Left forelimb (tissue), 1 donor: ENCODE measurements around the gene TIMM13.

ENCODE experiments used
- DNase-seq: peaks from one replicate; pipeline ENCODE4 v3.0.0-alpha.2; 2018; ENCODE audit warnings: low spot score

TIMM13 gene

GRCh38 chr19:2382530-2383222 lies 44.7 kb downstream of the TIMM13 start:
- no peak for DNase-seq

DNA sequence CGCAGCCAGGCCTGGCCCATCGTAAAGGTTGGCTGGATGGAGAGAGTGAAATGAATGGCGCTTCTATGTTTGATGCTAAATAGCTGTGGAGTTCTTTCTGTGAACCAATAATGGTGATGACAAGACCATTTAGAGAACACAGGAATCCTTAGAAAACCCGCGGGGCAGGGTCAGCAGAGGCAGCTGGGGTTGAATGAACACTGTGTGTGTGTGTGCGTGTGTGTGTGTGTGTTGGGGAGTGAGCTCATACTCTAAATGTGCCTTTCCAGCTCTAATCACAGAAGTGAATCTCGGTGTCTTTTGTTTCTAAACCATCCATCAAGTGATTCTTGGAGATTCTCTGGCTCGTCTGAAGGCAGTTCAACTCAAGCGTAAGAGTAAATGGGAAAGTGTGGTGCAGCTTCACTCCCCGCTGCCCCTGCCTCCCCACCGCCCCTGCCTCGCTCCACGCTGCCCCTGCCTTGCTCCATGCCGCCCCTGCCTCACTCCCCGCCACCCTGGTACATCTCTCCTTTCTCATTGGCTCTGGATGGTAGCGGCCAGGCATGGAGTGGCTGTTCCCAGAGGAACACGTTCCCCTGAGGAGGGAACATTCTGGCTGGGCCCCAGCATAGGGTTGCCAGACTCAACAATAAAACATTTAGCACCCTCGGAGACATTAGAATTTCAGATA lies 46.1 kb downstream of the TIMM13 start:
- no peak for DNase-seq

DNA sequence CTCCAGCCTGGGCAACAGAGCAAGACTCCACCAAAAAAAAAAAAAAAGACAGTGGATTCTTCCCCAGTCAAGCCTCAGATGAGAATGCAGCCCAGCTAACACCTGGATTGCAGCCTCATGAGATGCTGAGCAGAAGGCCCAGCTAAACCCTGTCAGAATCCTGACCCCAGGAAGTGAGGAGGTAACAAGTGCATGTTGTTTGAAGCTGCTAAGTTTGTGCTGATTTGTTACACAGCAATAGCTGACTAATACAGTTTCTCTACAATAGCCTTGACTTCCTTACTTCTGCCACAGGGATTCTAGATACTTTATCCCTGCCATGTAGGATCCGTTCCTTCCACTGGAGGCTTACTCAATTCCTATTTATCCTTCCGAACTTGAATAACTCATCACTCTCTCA lies 46.8 kb downstream of the TIMM13 start:
- DNase-seq, result no peak

DNA sequence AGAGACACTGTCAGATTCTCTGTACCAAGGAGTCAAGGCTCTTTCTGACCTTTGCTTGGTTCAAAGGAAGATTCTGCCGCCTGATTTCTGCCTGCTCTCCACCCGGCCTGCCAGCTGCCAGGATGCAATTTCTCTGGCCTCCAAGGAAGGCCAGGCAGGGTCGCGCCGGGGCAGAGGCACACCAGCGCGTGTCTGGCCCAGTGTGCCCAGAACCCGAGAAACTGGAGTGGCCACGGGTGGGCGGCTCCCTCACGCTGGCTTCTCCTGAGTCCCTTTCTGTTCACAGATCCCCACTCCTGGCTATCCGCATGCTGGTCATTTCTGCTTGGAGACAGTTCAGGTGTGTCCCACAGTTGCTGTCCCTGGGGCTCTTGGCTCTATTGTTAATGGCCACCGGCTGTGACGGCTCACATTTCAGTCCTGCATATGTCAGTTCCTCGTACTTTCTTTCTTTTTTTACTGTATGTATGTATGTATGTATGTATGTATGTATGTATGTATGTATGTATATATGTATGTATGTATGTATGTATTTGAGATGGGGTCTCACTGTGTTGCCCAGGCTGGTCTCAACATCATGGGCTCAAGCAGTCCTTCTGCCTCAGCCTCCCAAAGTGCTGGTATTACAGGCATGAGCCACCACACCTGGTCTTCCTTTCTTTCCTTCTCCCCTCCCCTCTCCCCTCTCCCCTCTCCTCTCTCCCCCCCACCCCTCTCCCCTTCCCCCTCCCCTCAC lies 50.4 kb downstream of the TIMM13 start:
- no peak for DNase-seq
